ENCODE results near the gene PRLR. TPM values are rescaled to one million over a fixed set of nuclear protein-coding genes. Genes with fewer than 3 reads are reported as not detected.

The PRLR gene
- total RNA-seq, 2 donors from 2014 or later, result 4.1 to 6.5 TPM

- no peaks in the 10 kb centered on the region for H3K27me3 ChIP-seq (ENCODE audit: control insufficient read depth, insufficient read depth, low read length, poor library complexity, severe bottlenecking)
- H3K4me1 Mint-ChIP-seq, result peaks cover 59% of the 10 kb centered on the region
- no peaks in the 10 kb centered on the region for H3K27me3 Mint-ChIP-seq (ENCODE audit: insufficient read depth)
- peaks cover 22% of the 10 kb centered on the region for H3K4me1 ChIP-seq (ENCODE audit: control insufficient read depth, insufficient read depth, low read length)
- H3K36me3 ChIP-seq (ENCODE audit: control insufficient read depth, insufficient read depth, low read length), result no peaks in the 10 kb centered on the region
- H3K9me3 ChIP-seq (ENCODE audit: control insufficient read depth, low read length), result no peaks in the 10 kb centered on the region
- TF ChIP-seq, protein P1, sequence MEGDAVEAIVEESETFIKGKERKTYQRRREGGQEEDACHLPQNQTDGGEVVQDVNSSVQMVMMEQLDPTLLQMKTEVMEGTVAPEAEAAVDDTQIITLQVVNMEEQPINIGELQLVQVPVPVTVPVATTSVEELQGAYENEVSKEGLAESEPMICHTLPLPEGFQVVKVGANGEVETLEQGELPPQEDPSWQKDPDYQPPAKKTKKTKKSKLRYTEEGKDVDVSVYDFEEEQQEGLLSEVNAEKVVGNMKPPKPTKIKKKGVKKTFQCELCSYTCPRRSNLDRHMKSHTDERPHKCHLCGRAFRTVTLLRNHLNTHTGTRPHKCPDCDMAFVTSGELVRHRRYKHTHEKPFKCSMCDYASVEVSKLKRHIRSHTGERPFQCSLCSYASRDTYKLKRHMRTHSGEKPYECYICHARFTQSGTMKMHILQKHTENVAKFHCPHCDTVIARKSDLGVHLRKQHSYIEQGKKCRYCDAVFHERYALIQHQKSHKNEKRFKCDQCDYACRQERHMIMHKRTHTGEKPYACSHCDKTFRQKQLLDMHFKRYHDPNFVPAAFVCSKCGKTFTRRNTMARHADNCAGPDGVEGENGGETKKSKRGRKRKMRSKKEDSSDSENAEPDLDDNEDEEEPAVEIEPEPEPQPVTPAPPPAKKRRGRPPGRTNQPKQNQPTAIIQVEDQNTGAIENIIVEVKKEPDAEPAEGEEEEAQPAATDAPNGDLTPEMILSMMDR (conservative IDR thresholded peaks at IDR 0.05), result no peak
- no peak overlapping the region for H3K4me3 ChIP-seq (ENCODE audit: low read length)
- no peak overlapping the region for H3K9ac ChIP-seq (ENCODE audit: extremely low read depth, low read length, poor library complexity, severe bottlenecking)
- H3K27ac Mint-ChIP-seq, result peak overlapping the region; percentile 12
- no peaks in the 10 kb centered on the region for H3K9me3 Mint-ChIP-seq
- H3K27ac ChIP-seq (ENCODE audit: low read depth, low read length), result no peak overlapping the region
- H3K36me3 Mint-ChIP-seq (ENCODE audit: low read depth), result no peaks in the 10 kb centered on the region
- WGBS, 2 experiments (ENCODE audit: insufficient coverage in 1 of 2, insufficient read length in 1 of 2), result 90 to 94% methylated on average over 3 to 4 of the region's 4 CpGs
- no peak for DNase-seq
- H3K4me3 Mint-ChIP-seq, result no peak overlapping the region
Measured at GRCh38 chr5:35185518-35185917, 44.8 kb downstream of the PRLR start.

- no peaks in the 10 kb centered on the region for H3K9me3 Mint-ChIP-seq
- Histone ChIP-seq H3K36me3 (ENCODE audit: control insufficient read depth, insufficient read depth, low read length) (no peaks in the 10 kb centered on the region), H3K4me1 (ENCODE audit: control insufficient read depth, insufficient read depth, low read length) (peaks cover 22% of the 10 kb centered on the region), H3K9me3 (ENCODE audit: control insufficient read depth, low read length) (no peaks in the 10 kb centered on the region), H3K27me3 (ENCODE audit: control insufficient read depth, insufficient read depth, low read length, poor library complexity, severe bottlenecking) (no peaks in the 10 kb centered on the region), H3K9ac (ENCODE audit: extremely low read depth, low read length, poor library complexity, severe bottlenecking) (no peak overlapping the region), H3K27ac (ENCODE audit: low read depth, low read length) (no peak overlapping the region), H3K4me3 (ENCODE audit: low read length) (no peak overlapping the region)
- TF ChIP-seq, protein P1 (conservative IDR thresholded peaks at IDR 0.05), result no peak
- no peaks in the 10 kb centered on the region for H3K36me3 Mint-ChIP-seq (ENCODE audit: low read depth)
- DNase-seq, result no peak
- no peak overlapping the region for H3K4me3 Mint-ChIP-seq
- 97% methylated on average over 1 of the region's 1 CpG; no CpG with 5 or more reads in 1 of the 2 experiments for WGBS, 2 experiments (ENCODE audit: insufficient coverage in 1 of 2, insufficient read length in 1 of 2)
- no peak overlapping the region for H3K27ac Mint-ChIP-seq
- H3K27me3 Mint-ChIP-seq (ENCODE audit: insufficient read depth), result no peaks in the 10 kb centered on the region
- H3K4me1 Mint-ChIP-seq, result peaks cover 52% of the 10 kb centered on the region
Measured at GRCh38 chr5:35183556-35183955, 46.7 kb downstream of the PRLR start.

- H3K36me3 Mint-ChIP-seq (ENCODE audit: low read depth), result no peaks in the 10 kb centered on the region
- no peaks in the 10 kb centered on the region for H3K9me3 ChIP-seq (ENCODE audit: control insufficient read depth, low read length)
- H3K4me3 Mint-ChIP-seq, result no peak overlapping the region
- DNase-seq, result peak; percentile 90
- WGBS, 2 experiments (ENCODE audit: insufficient coverage in 1 of 2, insufficient read length in 1 of 2), result 65 to 71% methylated on average over 7 of the region's 7 CpGs
- peak overlapping the region; percentile 11 for H3K27ac Mint-ChIP-seq
- H3K9ac ChIP-seq (ENCODE audit: extremely low read depth, low read length, poor library complexity, severe bottlenecking), result no peak overlapping the region
- H3K4me1 ChIP-seq (ENCODE audit: control insufficient read depth, insufficient read depth, low read length), result peaks cover 22% of the 10 kb centered on the region
- no peaks in the 10 kb centered on the region for H3K9me3 Mint-ChIP-seq
- H3K27me3 Mint-ChIP-seq (ENCODE audit: insufficient read depth), result no peaks in the 10 kb centered on the region
- no peak overlapping the region for H3K27ac ChIP-seq (ENCODE audit: low read depth, low read length)
- peaks cover 47% of the 10 kb centered on the region for H3K4me1 Mint-ChIP-seq
- H3K4me3 ChIP-seq (ENCODE audit: low read length), result no peak overlapping the region
- H3K36me3 ChIP-seq (ENCODE audit: control insufficient read depth, insufficient read depth, low read length), result no peaks in the 10 kb centered on the region
- TF ChIP-seq, protein P1 (conservative IDR thresholded peaks at IDR 0.05), result peak; percentile 84
- no peaks in the 10 kb centered on the region for H3K27me3 ChIP-seq (ENCODE audit: control insufficient read depth, insufficient read depth, low read length, poor library complexity, severe bottlenecking)
Measured at GRCh38 chr5:35182910-35183535, 47.3 kb downstream of the PRLR start.

Measured in endodermal cell (in vitro differentiated cells).